Vagina (tissue), 2 donors: Measurements from ENCODE around the gene TSPAN5. TPM values are rescaled to one million over a fixed set of nuclear protein-coding genes. Genes with fewer than 3 reads are reported as not detected.
A peak's percentile ranks its signal among the peaks of the same experiment; 100 is the strongest.

Experiments
- DNase-seq, 2 donors: peaks; one replicate each; pipeline ENCODE4 v3.0.0-alpha.2; 2017; ENCODE audit errors: extremely low spot score in 2 of 2
- H3K27ac ChIP-seq: fragments of 200-600 bp; sonication (generic); one replicate; pipeline ENCODE4 v1.5.1; 2019
- H3K27me3 ChIP-seq: fragments of 200-600 bp; sonication (generic); one replicate; pipeline ENCODE4 v1.5.1; 2019
- H3K36me3 ChIP-seq, 2 donors: fragments of 200-600 bp; sonication (generic); one replicate each; pipeline ENCODE4 v1.5.1; 2017 to 2019
- H3K4me1 ChIP-seq: fragments of 200-600 bp; sonication (generic); one replicate; pipeline ENCODE4 v1.5.1; 2019
- H3K4me3 ChIP-seq, 2 donors: fragments of 200-600 bp; sonication (generic); 1 replicate in 1 of 2; 2 replicates in 1 of 2; pipeline ENCODE4 v1.5.1; 2016 to 2019
- H3K9me3 ChIP-seq: fragments of 200-600 bp; sonication (generic); one replicate; pipeline ENCODE4 v1.5.1; 2019
- CTCF ChIP-seq, 3 experiments: fragments of 450-650 bp in 2 of 3; fragments of 200-600 bp in 1 of 3; sonication (generic) in 1 of 3; IDR thresholded peaks; one replicate each; pipeline ENCODE4 v1.5.1; 2017 to 2019; ENCODE audit warnings: antibody characterized with exemption in 3 of 3, mild to moderate bottlenecking in 2 of 3, moderate library complexity in 2 of 3
- POLR2A ChIP-seq, 2 donors: fragments of 450-650 bp; IDR thresholded peaks; one replicate each; pipeline ENCODE4 v1.6.1; 2017; ENCODE audit warnings: antibody characterized with exemption in 2 of 2, mild to moderate bottlenecking in 2 of 2, moderate library complexity in 2 of 2
- POLR2AphosphoS5 ChIP-seq, 2 donors: sonication (generic); formaldehyde crosslinking; IDR thresholded peaks; one replicate each; pipeline ENCODE4 v1.9.0; 2017; ENCODE audit warnings: antibody characterized with exemption in 2 of 2, mild to moderate bottlenecking in 2 of 2, low read depth in 1 of 2; ENCODE audit not compliant: insufficient read depth in 1 of 2
- intact Hi-C: fragments of 100-400 bp; cut with DNase I; formaldehyde crosslinking; loops from one replicate; pipeline ENCODE4 v1.15.1; 2023
- total RNA-seq: library from RNA; depleted of rRNA; stranded (reverse); fragments of >200 nt; gene quantifications from one replicate; pipeline ENCODE4 v1.2.3, GENCODE V29; 2016

TSPAN5 gene
- total RNA-seq, 1 donor from 2014 or later: 15.5 TPM

DNA sequence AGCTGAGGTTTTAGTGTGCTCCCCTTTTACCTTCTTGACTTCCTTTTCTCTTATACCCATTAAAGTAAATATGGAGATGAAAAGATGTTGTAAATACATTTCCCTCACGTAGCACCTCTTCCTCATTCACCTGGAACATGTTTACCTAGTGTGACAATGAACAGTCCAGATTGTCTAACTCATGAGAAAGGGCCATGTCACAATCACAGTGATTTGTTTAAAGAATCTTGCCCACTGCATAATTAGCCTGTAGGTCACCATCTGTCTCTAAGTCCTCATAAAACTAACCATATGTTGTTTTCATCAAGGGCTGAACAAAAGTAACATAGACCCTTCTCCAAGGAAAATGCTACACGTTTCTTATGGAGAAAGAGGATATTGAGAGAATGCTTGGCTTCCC is 85.7 kb downstream of the TSPAN5 start:
- Histone ChIP-seq H3K36me3 (no peaks in the 10 kb centered on the region), H3K4me1 (peaks cover 35% of the 10 kb centered on the region), H3K27ac (no peak overlapping the region), H3K27me3 (no peaks in the 10 kb centered on the region), H3K4me3 (no peak overlapping the region), H3K9me3 (no peaks in the 10 kb centered on the region)
- DNase-seq: no peak
- TF ChIP-seq POLR2A (IDR thresholded peaks at IDR 0.05) (no peak), CTCF (IDR thresholded peaks at IDR 0.05) (no peak), POLR2AphosphoS5 (IDR thresholded peaks at IDR 0.05; ENCODE audit: insufficient read depth in 1 of 2, low read depth in 1 of 2) (no peak)
- intact Hi-C loops: no loop called here

- no peak for DNase-seq
- Histone ChIP-seq H3K9me3 (no peaks in the 10 kb centered on the region), H3K27me3 (no peaks in the 10 kb centered on the region), H3K4me3 (no peak overlapping the region), H3K27ac (no peak overlapping the region), H3K4me1 (peaks cover 31% of the 10 kb centered on the region), H3K36me3 (no peaks in the 10 kb centered on the region)
- intact Hi-C loops: no loop called here
- no peak for TF ChIP-seq POLR2AphosphoS5 (IDR thresholded peaks at IDR 0.05; ENCODE audit: insufficient read depth in 1 of 2, low read depth in 1 of 2)
- TF ChIP-seq CTCF (IDR thresholded peaks at IDR 0.05): no peak
- TF ChIP-seq POLR2A (IDR thresholded peaks at IDR 0.05): no peak
Observed at GRCh38 chr4:98571161-98571786, 87.1 kb downstream of the TSPAN5 start.

DNA sequence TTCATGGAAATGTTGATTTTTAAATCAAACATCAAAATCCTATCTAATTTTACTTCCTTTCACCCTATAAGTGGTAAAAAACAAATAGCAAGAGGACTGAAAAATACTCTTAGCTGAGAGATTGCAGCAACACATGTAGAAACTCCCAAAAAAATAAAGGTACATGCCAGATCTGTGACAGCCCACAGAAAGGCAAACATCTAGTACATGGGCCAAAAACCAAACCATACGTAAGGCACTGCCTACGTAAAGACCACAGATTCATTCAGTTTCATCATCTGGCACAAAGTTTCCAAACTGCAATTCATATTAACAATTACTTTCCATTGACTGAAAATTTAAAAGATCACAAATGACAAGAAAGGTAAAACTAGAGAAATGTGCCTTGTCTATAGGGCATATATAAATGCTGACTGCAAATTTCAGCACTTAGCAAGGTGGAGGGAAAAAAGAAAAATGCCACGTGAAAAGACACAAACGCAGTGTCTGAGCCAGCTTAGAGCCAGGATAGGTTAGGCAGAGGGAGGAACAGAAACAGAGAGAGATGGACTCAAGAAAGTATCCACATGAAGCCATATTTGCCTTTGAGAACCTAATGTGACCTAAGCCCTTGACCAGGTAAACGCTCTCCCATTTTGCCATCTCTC is 88.1 kb downstream of the TSPAN5 start:
- Histone ChIP-seq H3K9me3 (no peaks in the 10 kb centered on the region), H3K36me3 (no peaks in the 10 kb centered on the region), H3K4me1 (peaks cover 31% of the 10 kb centered on the region), H3K4me3 (no peak overlapping the region), H3K27me3 (no peaks in the 10 kb centered on the region), H3K27ac (no peak overlapping the region)
- TF ChIP-seq CTCF (IDR thresholded peaks at IDR 0.05) (no peak), POLR2A (IDR thresholded peaks at IDR 0.05) (no peak)
- intact Hi-C loops: no loop called here
- no peak for DNase-seq

DNA sequence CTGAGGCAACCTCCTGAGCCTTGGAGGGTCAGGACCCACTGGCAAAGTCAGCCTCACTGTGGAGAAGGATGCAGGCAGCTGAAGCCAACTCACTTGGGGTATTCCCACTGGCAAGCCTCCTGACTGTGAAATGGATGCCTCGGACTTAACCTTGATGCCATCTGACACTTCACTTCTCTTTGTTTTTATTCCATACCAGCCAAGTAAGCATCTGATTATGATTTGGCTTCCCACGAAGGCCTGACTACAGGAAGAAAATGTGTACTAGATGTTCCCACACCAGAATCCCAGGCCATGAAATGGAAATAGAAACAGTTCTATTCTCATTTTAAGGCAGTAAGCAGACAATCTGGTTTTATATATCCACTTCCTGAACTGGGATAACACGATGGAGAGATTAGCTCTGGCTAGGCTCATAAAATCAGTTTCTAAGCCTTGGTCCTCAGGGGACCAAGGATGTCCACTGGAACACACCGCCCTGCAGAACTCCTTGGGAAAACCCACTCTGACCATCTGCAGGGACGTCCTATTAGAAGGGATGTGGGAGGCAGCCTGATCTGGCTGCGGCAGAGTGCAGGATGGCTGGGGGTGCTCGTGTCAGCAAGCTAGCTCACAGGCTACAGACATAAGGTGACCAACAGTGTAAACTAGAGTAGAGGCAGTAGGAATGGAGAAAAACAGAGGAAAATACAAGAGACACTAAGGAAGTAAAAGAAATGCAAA is 89.3 kb downstream of the TSPAN5 start:
- DNase-seq: no peak
- no peak for TF ChIP-seq POLR2A (IDR thresholded peaks at IDR 0.05)
- no peak for TF ChIP-seq CTCF (IDR thresholded peaks at IDR 0.05)
- TF ChIP-seq POLR2AphosphoS5 (IDR thresholded peaks at IDR 0.05; ENCODE audit: insufficient read depth in 1 of 2, low read depth in 1 of 2): no peak
- Histone ChIP-seq H3K36me3 (no peaks in the 10 kb centered on the region), H3K27me3 (no peaks in the 10 kb centered on the region), H3K9me3 (no peaks in the 10 kb centered on the region), H3K4me1 (peaks cover 30% of the 10 kb centered on the region), H3K4me3 (no peak overlapping the region), H3K27ac (peak overlapping the region; percentile 74)
- intact Hi-C loops: no loop called here

GRCh38 chr4:98567611-98568010 is 90.8 kb downstream of the TSPAN5 start:
- no peak for TF ChIP-seq POLR2AphosphoS5 (IDR thresholded peaks at IDR 0.05; ENCODE audit: insufficient read depth in 1 of 2, low read depth in 1 of 2)
- TF ChIP-seq POLR2A (IDR thresholded peaks at IDR 0.05): no peak
- no peak overlapping the region for H3K4me3 ChIP-seq
- peak overlapping the region; percentile 74 for H3K27ac ChIP-seq
- DNase-seq: no peak
- H3K36me3 ChIP-seq: no peaks in the 10 kb centered on the region
- H3K4me1 ChIP-seq: peaks cover 17% of the 10 kb centered on the region
- no peaks in the 10 kb centered on the region for H3K9me3 ChIP-seq
- intact Hi-C loops: no loop called here
- no peaks in the 10 kb centered on the region for H3K27me3 ChIP-seq
